H9 (cell line): ENCODE data around the gene CCS. TPM values are rescaled to one million over a fixed set of nuclear protein-coding genes. Genes with fewer than 3 reads are reported as not detected.

Source experiments
- DNase-seq: peaks from one replicate; pipeline ENCODE4 v3.0.0-alpha.2; 2017
- H2AFZ ChIP-seq: one replicate; pipeline ENCODE4 v1.6.1; 2013; ENCODE audit warnings: mild to moderate bottlenecking, low read length, control low read depth, moderate library complexity
- H2AK5ac ChIP-seq: 2 replicates; pipeline ENCODE4 v1.6.1; 2013; ENCODE audit warnings: low read length, control low read depth, mixed read lengths; ENCODE audit not compliant: insufficient read length
- H2BK120ac ChIP-seq: one replicate; pipeline ENCODE4 v1.6.1; 2013; ENCODE audit warnings: low read depth, mild to moderate bottlenecking, low read length, control low read depth, inconsistent platforms; ENCODE audit not compliant: poor library complexity, severe bottlenecking
- H2BK12ac ChIP-seq: 2 replicates; pipeline ENCODE4 v1.6.1; 2013; ENCODE audit warnings: low read length, control low read depth, mixed read lengths, low read depth; ENCODE audit not compliant: insufficient read length
- H2BK15ac ChIP-seq: 2 replicates; pipeline ENCODE4 v1.6.1; 2013; ENCODE audit warnings: low read depth, low read length, control low read depth
- H2BK20ac ChIP-seq: one replicate; pipeline ENCODE4 v1.6.1; 2013; ENCODE audit warnings: low read depth, mild to moderate bottlenecking, low read length, control low read depth, inconsistent platforms; ENCODE audit not compliant: poor library complexity, severe bottlenecking
- H2BK5ac ChIP-seq: 2 replicates; pipeline ENCODE4 v1.6.1; 2013; ENCODE audit warnings: low read length, control low read depth, mixed read lengths; ENCODE audit not compliant: insufficient read length
- H3K14ac ChIP-seq: 2 replicates; pipeline ENCODE4 v1.6.1; 2013; ENCODE audit warnings: low read length, control low read depth; ENCODE audit not compliant: insufficient read depth
- H3K18ac ChIP-seq: 2 replicates; pipeline ENCODE4 v1.6.1; 2013; ENCODE audit warnings: low read depth, mild to moderate bottlenecking, mixed read lengths, low read length, control low read depth; ENCODE audit not compliant: insufficient read length
- H3K23ac ChIP-seq: 2 replicates; pipeline ENCODE4 v1.6.1; 2013; ENCODE audit warnings: low read length, control low read depth, mixed read lengths, low read depth; ENCODE audit not compliant: insufficient read length
- H3K23me2 ChIP-seq: 2 replicates; pipeline ENCODE4 v1.6.1; 2013; ENCODE audit warnings: low read depth, mild to moderate bottlenecking, mixed read lengths, low read length, control low read depth; ENCODE audit not compliant: insufficient read length, poor library complexity, severe bottlenecking
- H3K27ac ChIP-seq: 2 replicates; pipeline ENCODE4 v1.5.1; 2013; ENCODE audit warnings: low read length, control low read depth, mixed read lengths, low read depth; ENCODE audit not compliant: insufficient read length
- H3K27me3 ChIP-seq: 2 replicates; pipeline ENCODE4 v1.6.1; 2013; ENCODE audit warnings: low read length, control low read depth, inconsistent platforms; ENCODE audit not compliant: insufficient read depth
- H3K4ac ChIP-seq: 2 replicates; pipeline ENCODE4 v1.6.1; 2013; ENCODE audit warnings: low read depth, mild to moderate bottlenecking, control low read depth, inconsistent platforms, low read length, moderate library complexity
- H3K4me1 ChIP-seq: 2 replicates; pipeline ENCODE4 v1.6.1; 2013; ENCODE audit warnings: low read length, control low read depth, inconsistent platforms; ENCODE audit not compliant: insufficient read depth
- H3K4me2 ChIP-seq: 2 replicates; pipeline ENCODE4 v1.6.1; 2013; ENCODE audit warnings: low read length, control low read depth, mixed read lengths; ENCODE audit not compliant: insufficient read length, insufficient read depth
- H3K56ac ChIP-seq: 2 replicates; pipeline ENCODE4 v1.6.1; 2013; ENCODE audit warnings: low read depth, mild to moderate bottlenecking, mixed read lengths, low read length, control low read depth; ENCODE audit not compliant: insufficient read length
- H3K79me1 ChIP-seq: 2 replicates; pipeline ENCODE4 v1.6.1; 2013; ENCODE audit warnings: low read depth, mild to moderate bottlenecking, moderate library complexity, low read length, control low read depth, inconsistent platforms; ENCODE audit not compliant: insufficient read depth, poor library complexity, severe bottlenecking
- H3K79me2 ChIP-seq: 2 replicates; pipeline ENCODE4 v1.6.1; 2013; ENCODE audit warnings: low read length, control low read depth, inconsistent platforms; ENCODE audit not compliant: insufficient read depth
- H3K9ac ChIP-seq: 2 replicates; pipeline ENCODE4 v1.6.1; 2013; ENCODE audit warnings: low read length, control low read depth, mixed read lengths; ENCODE audit not compliant: insufficient read length; ENCODE audit errors: extremely low read depth
- H3K9me3 ChIP-seq: one replicate; pipeline ENCODE4 v1.6.1; 2013; ENCODE audit warnings: low read depth, low read length, inconsistent platforms; ENCODE audit not compliant: control insufficient read depth
- H3T11ph ChIP-seq: one replicate; pipeline ENCODE4 v1.6.1; 2013; ENCODE audit warnings: mild to moderate bottlenecking, low read length, control low read depth, inconsistent platforms
- H4K20me1 ChIP-seq: one replicate; pipeline ENCODE4 v1.6.1; 2013; ENCODE audit not compliant: control insufficient read depth, insufficient read length, insufficient read depth
- H4K5ac ChIP-seq: 2 replicates; pipeline ENCODE4 v1.6.1; 2013; ENCODE audit warnings: low read depth, mild to moderate bottlenecking, mixed read lengths, low read length, control low read depth; ENCODE audit not compliant: insufficient read length
- H4K8ac ChIP-seq: replicated peaks from 2 replicates; pipeline ENCODE4 v1.6.1; 2013; ENCODE audit warnings: low read length, control low read depth, mixed read lengths, low read depth; ENCODE audit not compliant: insufficient read length
- H4K91ac ChIP-seq: 2 replicates; pipeline ENCODE4 v1.6.1; 2013; ENCODE audit warnings: low read depth, mild to moderate bottlenecking, moderate library complexity, mixed read lengths, low read length, control low read depth; ENCODE audit not compliant: insufficient read length
- H3K27ac Mint-ChIP-seq, 3 experiments: 2 replicates in 2 of 3; 3 replicates in 1 of 3; pipeline ENCODE4 v1.8.0; 2020 to 2021; ENCODE audit warnings: mixed read lengths in 3 of 3, mild to moderate bottlenecking in 1 of 3, moderate library complexity in 1 of 3
- H3K27me3 Mint-ChIP-seq: 2 replicates; pipeline ENCODE4 v1.8.0; 2021; ENCODE audit warnings: low read depth, mild to moderate bottlenecking, moderate library complexity, mixed read lengths
- H3K36me3 Mint-ChIP-seq, 3 experiments: 2 replicates in 2 of 3; 3 replicates in 1 of 3; pipeline ENCODE4 v1.8.0; 2020 to 2021; ENCODE audit warnings: low read depth in 3 of 3, mixed read lengths in 3 of 3; ENCODE audit not compliant: insufficient read depth in 1 of 3
- H3K4me1 Mint-ChIP-seq, 2 experiments: 2 replicates each; pipeline ENCODE4 v1.8.0; 2020; ENCODE audit warnings: mixed read lengths in 2 of 2
- H3K4me3 Mint-ChIP-seq, 2 experiments: 2 replicates in 1 of 2; 3 replicates in 1 of 2; pipeline ENCODE4 v1.8.0; 2020 to 2021; ENCODE audit warnings: mild to moderate bottlenecking in 2 of 2, mixed read lengths in 2 of 2, moderate library complexity in 1 of 2
- H3K9me3 Mint-ChIP-seq, 2 experiments: 2 replicates in 1 of 2; 3 replicates in 1 of 2; pipeline ENCODE4 v1.8.0; 2020; ENCODE audit warnings: mild to moderate bottlenecking in 2 of 2, mixed read lengths in 2 of 2, moderate library complexity in 1 of 2
- WGBS: extraction: QIAGEN DNeasy Blood & Tissue Kit; methylation state at CpG from one replicate; pipeline ENCODE4 v1.1.7; 2013; ENCODE audit warnings: missing lambda C conversion rate, low lambda C conversion rate, mixed read lengths; ENCODE audit not compliant: insufficient read length; ENCODE audit errors: extremely low coverage; 5-methylcytosine and 5-hydroxymethylcytosine counted together
- total RNA-seq: library from RNA; stranded (reverse); gene quantifications from 2 replicates; pipeline ENCODE4 v1.2.1, GENCODE V29; 2021
- TF ChIP-seq, protein P1 (sequence below): fragments of 200-600 bp; sonication (generic); conservative IDR thresholded peaks from 3 replicates; pipeline ENCODE4 v1.8.0; 2021; ENCODE audit warnings: antibody characterized with exemption, mild to moderate bottlenecking

The CCS gene
- total RNA-seq, 1 experiment from 2014 or later, result 61.1 TPM

- TF ChIP-seq, protein P1, sequence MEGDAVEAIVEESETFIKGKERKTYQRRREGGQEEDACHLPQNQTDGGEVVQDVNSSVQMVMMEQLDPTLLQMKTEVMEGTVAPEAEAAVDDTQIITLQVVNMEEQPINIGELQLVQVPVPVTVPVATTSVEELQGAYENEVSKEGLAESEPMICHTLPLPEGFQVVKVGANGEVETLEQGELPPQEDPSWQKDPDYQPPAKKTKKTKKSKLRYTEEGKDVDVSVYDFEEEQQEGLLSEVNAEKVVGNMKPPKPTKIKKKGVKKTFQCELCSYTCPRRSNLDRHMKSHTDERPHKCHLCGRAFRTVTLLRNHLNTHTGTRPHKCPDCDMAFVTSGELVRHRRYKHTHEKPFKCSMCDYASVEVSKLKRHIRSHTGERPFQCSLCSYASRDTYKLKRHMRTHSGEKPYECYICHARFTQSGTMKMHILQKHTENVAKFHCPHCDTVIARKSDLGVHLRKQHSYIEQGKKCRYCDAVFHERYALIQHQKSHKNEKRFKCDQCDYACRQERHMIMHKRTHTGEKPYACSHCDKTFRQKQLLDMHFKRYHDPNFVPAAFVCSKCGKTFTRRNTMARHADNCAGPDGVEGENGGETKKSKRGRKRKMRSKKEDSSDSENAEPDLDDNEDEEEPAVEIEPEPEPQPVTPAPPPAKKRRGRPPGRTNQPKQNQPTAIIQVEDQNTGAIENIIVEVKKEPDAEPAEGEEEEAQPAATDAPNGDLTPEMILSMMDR, result no peak
Observed at GRCh38 chr11:66600219-66600618, 7.2 kb downstream of the CCS start.

More at GRCh38 chr11:66600219-66600618, 7.2 kb downstream of the CCS start:
- Histone ChIP-seq H2AK5ac (no peak overlapping the region), H3K79me1 (no peaks in the 10 kb centered on the region), H3K79me2 (no peaks in the 10 kb centered on the region), H4K91ac (no peak overlapping the region), H3K4me1 (no peaks in the 10 kb centered on the region), H2BK120ac (no peak overlapping the region), H4K8ac (no peak overlapping the region), H3K27me3 (no peaks in the 10 kb centered on the region), H4K5ac (no peak overlapping the region), H3K27ac (no peak overlapping the region), H3K14ac (no peak overlapping the region), H2BK12ac (no peak overlapping the region), H3K9me3 (no peaks in the 10 kb centered on the region), H2BK20ac (no peak overlapping the region), H3K56ac (no peak overlapping the region), H3K9ac (no peak overlapping the region), H2AFZ (no peak overlapping the region), H3K23me2 (no peaks in the 10 kb centered on the region), H3K4me2 (no peak overlapping the region), H3K4ac (no peak overlapping the region), H4K20me1 (no peaks in the 10 kb centered on the region), H2BK5ac (no peak overlapping the region), H2BK15ac (no peak overlapping the region), H3T11ph (no peak overlapping the region), H3K23ac (no peak overlapping the region), H3K18ac (no peak overlapping the region)
- no peaks in the 10 kb centered on the region for H3K9me3 Mint-ChIP-seq
- H3K27ac Mint-ChIP-seq, result no peak overlapping the region
- peaks cover 0 to under 1% of the 10 kb centered on the region in 2 experiments; a peak in 1 of 4 replicates for H3K4me1 Mint-ChIP-seq
- no peak overlapping the region for H3K4me3 Mint-ChIP-seq
- no CpG with 5 or more reads among the region's 2 CpGs for WGBS
- no peaks in the 10 kb centered on the region for H3K27me3 Mint-ChIP-seq
- H3K36me3 Mint-ChIP-seq, result peaks cover 2 to 63% (median 46%) of the 10 kb centered on the region in 3 experiments; a peak in 6 of 7 replicates
- DNase-seq, result no peak
